ENCODE data around the gene MFN1.

The MFN1 gene

GRCh38 chr3:179336345-179336929 lies 11.1 kb upstream of the MFN1 start:
- no peak overlapping the region for H3K4me3 ChIP-seq (replicated peaks; ENCODE audit: low read depth, low read length)
- no peak for TF ChIP-seq CTCF (IDR thresholded peaks at IDR 0.05; ENCODE audit: low read depth, low read length, missing control alignments)
- DNase-seq (ENCODE audit: extremely low read depth, low read depth): no peak

- H3K4me3 ChIP-seq (replicated peaks; ENCODE audit: low read depth, low read length): peak overlapping the region; percentile 65
- no peak for DNase-seq (ENCODE audit: extremely low read depth, low read depth)
- no peak for TF ChIP-seq CTCF (IDR thresholded peaks at IDR 0.05; ENCODE audit: low read depth, low read length, missing control alignments)
Measured at GRCh38 chr3:179348325-179349013, 960 bp downstream of the MFN1 start.

DNA sequence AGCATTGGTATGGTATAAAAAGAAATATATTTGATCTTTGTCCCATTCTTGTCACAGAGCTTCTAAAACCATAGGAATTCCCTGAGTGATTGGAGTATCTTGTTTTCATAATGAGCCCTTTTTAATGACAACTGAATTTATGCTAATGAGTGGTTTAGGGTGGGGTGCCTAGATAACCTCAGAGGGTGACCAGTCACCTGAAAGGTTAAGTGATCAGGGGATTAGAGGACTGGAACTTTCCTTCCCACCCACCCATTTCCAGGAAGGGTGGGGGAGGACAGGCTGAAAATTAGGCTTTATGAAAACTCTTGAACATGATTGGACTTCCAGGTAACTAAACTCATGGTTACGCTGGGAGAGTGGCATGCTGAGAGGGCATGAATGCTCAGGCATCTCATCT lies 8.5 kb downstream of the MFN1 start:
- no peak overlapping the region for H3K4me3 ChIP-seq (replicated peaks; ENCODE audit: low read depth, low read length)
- DNase-seq (ENCODE audit: extremely low read depth, low read depth): no peak
- no peak for TF ChIP-seq CTCF (IDR thresholded peaks at IDR 0.05; ENCODE audit: low read depth, low read length, missing control alignments)

DNA sequence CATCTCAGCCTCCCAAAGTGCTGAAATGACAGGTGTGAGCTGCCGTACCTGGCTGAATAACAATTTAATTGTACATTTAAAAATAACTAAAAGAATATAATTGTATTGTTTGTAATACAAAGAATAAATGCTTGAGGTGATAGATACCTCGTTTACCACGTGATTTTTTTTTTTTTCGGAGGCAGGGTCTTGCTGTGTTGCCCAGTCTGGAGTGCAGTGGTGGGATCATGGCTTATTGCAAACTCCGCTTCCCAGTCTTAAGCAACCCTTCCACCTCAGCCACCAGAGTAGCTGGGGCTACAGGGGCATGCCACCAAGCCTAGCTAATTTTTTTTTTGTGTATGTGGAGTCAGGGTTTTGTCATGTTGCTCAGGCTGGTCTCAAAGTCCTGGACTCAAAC lies 15.8 kb downstream of the MFN1 start:
- no peak for TF ChIP-seq CTCF (IDR thresholded peaks at IDR 0.05; ENCODE audit: low read depth, low read length, missing control alignments)
- no peak overlapping the region for H3K4me3 ChIP-seq (replicated peaks; ENCODE audit: low read depth, low read length)
- no peak for DNase-seq (ENCODE audit: extremely low read depth, low read depth)

GRCh38 chr3:179369621-179370020 lies 22.1 kb downstream of the MFN1 start:
- no peak overlapping the region for H3K4me3 ChIP-seq (replicated peaks; ENCODE audit: low read depth, low read length)
- no peak for DNase-seq (ENCODE audit: extremely low read depth, low read depth)
- no peak for TF ChIP-seq CTCF (IDR thresholded peaks at IDR 0.05; ENCODE audit: low read depth, low read length, missing control alignments)

DNA sequence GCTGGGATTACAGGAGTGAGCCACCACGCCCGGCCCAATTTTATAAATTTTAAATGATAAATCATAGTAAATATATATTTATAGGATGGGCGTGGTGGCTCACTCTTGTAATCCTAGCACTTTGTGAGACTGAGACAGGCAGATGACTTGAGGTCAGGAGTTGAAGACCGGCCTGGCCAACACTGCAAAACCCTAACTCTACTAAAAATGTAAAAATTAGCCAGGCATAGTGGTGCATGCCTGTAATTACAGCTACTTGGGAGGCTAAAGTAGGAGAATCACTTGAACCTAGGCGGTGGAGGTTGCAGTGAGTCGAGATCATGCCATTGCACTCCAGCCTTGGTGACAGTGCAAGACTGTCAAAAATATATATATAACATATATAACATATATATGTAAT lies 26.4 kb downstream of the MFN1 start:
- no peak for TF ChIP-seq CTCF (IDR thresholded peaks at IDR 0.05; ENCODE audit: low read depth, low read length, missing control alignments)
- DNase-seq (ENCODE audit: extremely low read depth, low read depth): no peak

More for the DNA sequence above, 26.4 kb downstream of the MFN1 start:
- no peak overlapping the region for H3K4me3 ChIP-seq (replicated peaks; ENCODE audit: low read depth, low read length)
